GM19240 (cell line): ENCODE data around the gene EFEMP1.
"Not testable (repeated sequence)": the region's sequence is repeated elsewhere in the genome, so short reads cannot be mapped to it uniquely, and the experiment has no call there.

Experiments
- DNase-seq: peaks from one replicate; pipeline ENCODE4 v3.0.0; 2011; ENCODE audit warnings: low spot score; ENCODE audit not compliant: insufficient read length

EFEMP1 gene

GRCh38 chr2:55831671-55832410 lies 91.7 kb downstream of the EFEMP1 start:
- not testable (repeated sequence) for DNase-seq

- DNase-seq: no peak
These were observed 95.7 kb downstream of the EFEMP1 start for GRCh38 chr2:55827855-55828254.

- not testable (repeated sequence) for DNase-seq
These were observed 96.2 kb downstream of the EFEMP1 start for GRCh38 chr2:55827428-55827827.

GRCh38 chr2:55826246-55826645 lies 97.3 kb downstream of the EFEMP1 start:
- DNase-seq: no peak

- DNase-seq: no peak
These were observed 99.0 kb downstream of the EFEMP1 start for GRCh38 chr2:55824551-55825096.
